ENCODE results near the gene HSPA12A.

The HSPA12A gene

DNA sequence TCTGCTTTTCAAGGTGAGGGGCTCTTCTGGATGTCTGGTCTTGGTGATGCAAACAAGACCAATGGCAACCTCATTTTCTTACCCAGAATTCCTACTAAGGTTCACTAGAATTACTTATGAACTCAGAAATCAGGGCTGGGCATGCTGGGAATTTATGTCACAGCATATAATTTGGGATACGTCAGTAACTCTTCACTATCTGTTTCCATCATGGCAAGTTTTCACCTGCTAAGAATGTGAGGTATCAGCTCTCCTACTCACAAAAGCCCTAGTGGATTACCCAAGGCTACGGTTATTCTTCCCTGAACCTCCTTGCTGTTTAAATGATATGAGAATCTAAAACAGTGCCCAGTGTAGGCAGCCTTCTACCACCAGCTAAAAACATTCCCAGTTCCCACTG, 68.5 kb downstream of the HSPA12A start:
- DNase-seq (ENCODE audit: low spot score in 2 of 2) (no peak), ATAC-seq (ENCODE audit: low read depth) (no peak)
- H3K9me3 Mint-ChIP-seq, result no peaks in the 10 kb centered on the region
- H3K27me3 Mint-ChIP-seq, result peaks cover 1% of the 10 kb centered on the region
- H3K27ac Mint-ChIP-seq, result no peak overlapping the region
- no peak overlapping the region for H3K4me3 Mint-ChIP-seq
- no peaks in the 10 kb centered on the region for H3K36me3 Mint-ChIP-seq
- no peaks in the 10 kb centered on the region for H3K4me1 Mint-ChIP-seq

DNA sequence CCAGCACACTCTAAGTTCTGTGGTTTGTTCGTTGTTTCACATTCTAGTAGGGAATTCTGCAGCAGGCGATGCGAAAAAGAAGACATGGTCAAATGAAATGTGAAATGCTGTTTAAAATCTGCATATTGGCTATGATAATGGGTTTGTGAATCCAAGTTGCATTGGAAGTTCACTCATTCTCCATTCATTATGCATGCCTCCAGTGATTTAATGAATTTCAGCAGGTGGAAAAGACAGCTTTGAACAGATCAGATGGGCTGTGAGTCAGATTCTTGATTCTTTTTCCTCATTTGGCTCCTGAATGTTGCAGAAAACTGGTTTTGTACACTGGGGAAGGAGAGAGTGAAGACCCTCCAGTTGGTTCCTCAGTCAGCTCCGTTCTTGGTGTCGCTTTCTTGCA, 69.5 kb downstream of the HSPA12A start:
- Mint-ChIP-seq H3K36me3 (no peaks in the 10 kb centered on the region), H3K4me3 (no peak overlapping the region), H3K27ac (no peak overlapping the region), H3K27me3 (peaks cover 1% of the 10 kb centered on the region), H3K9me3 (no peaks in the 10 kb centered on the region), H3K4me1 (no peaks in the 10 kb centered on the region)
- ATAC-seq (ENCODE audit: low read depth) (no peak), DNase-seq (ENCODE audit: low spot score in 2 of 2) (no peak)

DNA sequence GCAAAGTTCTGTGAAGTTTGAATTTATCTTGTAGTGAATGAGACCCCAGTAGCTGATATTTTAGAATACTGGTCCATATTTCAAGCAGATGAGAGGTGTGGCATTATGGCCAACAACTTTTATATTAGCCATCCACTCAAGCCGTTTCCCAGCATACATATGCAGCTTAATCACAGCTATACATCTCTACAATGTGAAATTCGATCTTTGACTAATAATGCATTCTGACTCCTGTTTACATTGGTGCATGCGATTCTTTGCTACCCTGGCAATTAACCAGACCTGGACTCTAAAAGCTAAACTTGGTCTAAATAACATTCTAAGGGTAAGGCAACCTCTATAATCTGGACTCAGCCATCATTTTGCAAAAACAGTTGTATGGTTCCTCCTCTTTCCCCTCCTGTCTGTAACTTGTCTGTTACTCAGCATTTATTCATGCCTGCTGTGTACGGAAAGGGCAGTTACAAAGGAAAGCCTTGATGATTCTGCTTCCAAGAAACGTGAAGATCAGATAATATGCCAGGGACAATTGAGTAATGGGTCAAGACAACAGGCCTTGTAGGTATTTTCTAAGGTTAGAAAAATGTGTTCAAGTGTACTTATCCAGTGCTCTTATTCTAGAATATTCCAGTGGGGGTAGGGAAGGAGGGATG, 71.0 kb downstream of the HSPA12A start:
- Mint-ChIP-seq H3K36me3 (no peaks in the 10 kb centered on the region), H3K4me1 (no peaks in the 10 kb centered on the region), H3K4me3 (no peak overlapping the region), H3K9me3 (no peaks in the 10 kb centered on the region), H3K27ac (no peak overlapping the region), H3K27me3 (peaks cover 1% of the 10 kb centered on the region)
- ATAC-seq (ENCODE audit: low read depth) (no peak), DNase-seq (ENCODE audit: low spot score in 2 of 2) (no peak)

DNA sequence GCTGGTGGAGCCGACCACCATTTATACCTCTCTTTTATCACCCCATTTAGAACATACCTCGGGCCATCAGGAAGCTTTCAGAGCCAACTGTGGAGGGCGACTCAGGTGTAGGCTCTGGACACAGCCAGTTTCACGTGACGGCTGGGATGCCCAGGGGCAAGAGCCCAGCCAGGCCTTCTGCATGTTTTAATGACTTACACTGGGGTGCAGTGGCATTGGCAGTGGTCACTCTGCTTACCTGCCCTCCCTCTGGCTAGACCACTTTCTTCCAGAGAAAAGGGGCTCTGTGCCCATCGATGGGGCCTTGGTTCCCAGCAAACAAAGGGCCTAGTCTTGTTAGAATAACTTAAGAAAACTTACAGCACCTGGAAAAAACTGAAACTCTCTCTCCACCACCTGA, 71.7 kb downstream of the HSPA12A start:
- H3K4me1 Mint-ChIP-seq, result no peaks in the 10 kb centered on the region
- DNase-seq (ENCODE audit: low spot score in 2 of 2) (no peak), ATAC-seq (ENCODE audit: low read depth) (no peak)
- no peaks in the 10 kb centered on the region for H3K9me3 Mint-ChIP-seq
- no peak overlapping the region for H3K4me3 Mint-ChIP-seq
- no peaks in the 10 kb centered on the region for H3K36me3 Mint-ChIP-seq
- H3K27ac Mint-ChIP-seq, result no peak overlapping the region
- peaks cover 1% of the 10 kb centered on the region for H3K27me3 Mint-ChIP-seq

DNA sequence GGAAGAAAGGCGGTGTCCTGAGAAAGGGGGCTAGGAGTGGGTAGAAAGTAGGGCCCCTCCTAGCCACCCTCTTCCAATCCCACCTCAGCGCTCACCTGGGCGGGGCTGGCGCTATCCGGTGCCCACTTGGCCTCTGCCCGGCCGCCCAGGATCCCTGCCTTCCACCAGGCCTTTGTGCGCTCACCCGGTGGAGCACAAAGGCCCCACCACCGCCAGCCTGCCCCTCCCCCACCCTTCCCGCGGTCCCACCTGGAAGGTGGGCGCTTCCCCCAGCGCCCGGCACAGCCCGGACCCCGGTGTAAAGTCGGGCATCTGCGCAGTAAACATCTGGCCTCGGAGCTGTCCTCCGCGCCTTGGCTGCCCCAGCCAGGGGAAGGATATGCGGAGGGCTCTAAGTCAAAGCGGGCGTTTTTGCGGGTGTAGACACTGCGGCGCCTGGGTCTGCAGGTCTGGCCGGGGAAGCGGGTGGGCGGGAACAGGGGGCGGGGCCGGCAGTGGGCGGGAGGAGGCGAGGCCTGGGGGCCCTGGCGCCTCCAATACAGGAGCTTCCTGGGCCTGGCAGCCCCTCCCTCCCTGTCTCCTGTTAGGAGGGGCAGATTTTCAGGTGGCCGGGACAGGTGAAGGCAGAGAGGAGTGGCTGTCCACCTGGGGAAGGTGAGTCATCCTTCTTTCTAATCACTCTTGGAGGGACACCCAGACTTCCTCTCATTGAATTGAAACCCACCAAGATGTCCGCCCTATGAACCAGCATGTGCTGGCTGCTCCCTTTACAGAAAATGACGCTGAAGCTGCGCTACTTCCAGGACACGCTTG, 72.3 kb downstream of the HSPA12A start:
- no peaks in the 10 kb centered on the region for H3K4me1 Mint-ChIP-seq
- DNase-seq (ENCODE audit: low spot score in 2 of 2), result no peak
- ATAC-seq (ENCODE audit: low read depth), result no peak
- H3K27ac Mint-ChIP-seq, result no peak overlapping the region
- no peaks in the 10 kb centered on the region for H3K9me3 Mint-ChIP-seq
- no peak overlapping the region for H3K4me3 Mint-ChIP-seq
- H3K27me3 Mint-ChIP-seq, result peaks cover 1% of the 10 kb centered on the region
- no peaks in the 10 kb centered on the region for H3K36me3 Mint-ChIP-seq

DNA sequence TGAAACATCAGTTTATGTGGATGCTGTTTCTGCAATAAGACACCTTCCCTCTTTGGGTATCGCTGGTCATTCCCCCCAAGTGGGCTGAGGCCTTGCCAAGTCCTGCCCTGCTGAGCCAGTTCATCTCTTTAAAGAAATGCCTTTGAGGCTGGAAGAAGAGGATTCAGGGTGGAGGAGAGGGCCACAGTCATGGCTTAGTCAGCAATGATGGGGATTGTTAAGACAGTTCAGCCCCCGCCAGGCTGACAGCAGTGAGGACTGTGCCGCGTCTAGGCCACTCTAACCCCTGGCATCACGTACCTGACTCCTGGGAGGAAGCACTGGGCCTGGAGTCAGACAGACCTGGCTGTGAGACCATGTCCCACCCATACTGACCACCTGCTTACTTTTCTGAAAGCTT, 73.3 kb downstream of the HSPA12A start:
- no peaks in the 10 kb centered on the region for H3K36me3 Mint-ChIP-seq
- DNase-seq (ENCODE audit: low spot score in 2 of 2), result no peak
- no peaks in the 10 kb centered on the region for H3K9me3 Mint-ChIP-seq
- no peak overlapping the region for H3K4me3 Mint-ChIP-seq
- H3K27me3 Mint-ChIP-seq, result peaks cover 1% of the 10 kb centered on the region
- no peak overlapping the region for H3K27ac Mint-ChIP-seq
- no peaks in the 10 kb centered on the region for H3K4me1 Mint-ChIP-seq
- no peak for ATAC-seq (ENCODE audit: low read depth)

DNA sequence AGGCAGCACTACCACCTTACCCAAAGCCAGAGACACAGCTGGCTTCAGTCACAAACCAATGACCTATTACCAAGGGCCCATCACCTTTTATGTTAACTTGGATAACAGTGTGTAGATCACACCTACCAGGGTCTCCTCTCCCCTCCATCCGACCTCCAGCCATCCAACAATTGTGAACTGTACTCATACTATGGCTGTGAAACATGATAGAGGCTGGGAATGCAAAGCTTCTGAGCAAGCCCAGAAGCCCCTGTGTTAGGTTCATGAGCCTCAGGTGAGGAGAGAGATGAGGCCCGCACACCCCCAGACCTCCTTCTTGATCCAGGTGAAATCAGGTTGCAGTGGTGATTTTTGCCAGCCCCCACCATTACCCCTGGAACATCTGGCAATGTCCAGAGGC, 73.9 kb downstream of the HSPA12A start:
- no peaks in the 10 kb centered on the region for H3K9me3 Mint-ChIP-seq
- ATAC-seq (ENCODE audit: low read depth) (no peak), DNase-seq (ENCODE audit: low spot score in 2 of 2) (no peak)
- no peaks in the 10 kb centered on the region for H3K4me1 Mint-ChIP-seq
- H3K4me3 Mint-ChIP-seq, result no peak overlapping the region
- H3K27me3 Mint-ChIP-seq, result peaks cover 3% of the 10 kb centered on the region
- no peak overlapping the region for H3K27ac Mint-ChIP-seq
- H3K36me3 Mint-ChIP-seq, result no peaks in the 10 kb centered on the region

DNA sequence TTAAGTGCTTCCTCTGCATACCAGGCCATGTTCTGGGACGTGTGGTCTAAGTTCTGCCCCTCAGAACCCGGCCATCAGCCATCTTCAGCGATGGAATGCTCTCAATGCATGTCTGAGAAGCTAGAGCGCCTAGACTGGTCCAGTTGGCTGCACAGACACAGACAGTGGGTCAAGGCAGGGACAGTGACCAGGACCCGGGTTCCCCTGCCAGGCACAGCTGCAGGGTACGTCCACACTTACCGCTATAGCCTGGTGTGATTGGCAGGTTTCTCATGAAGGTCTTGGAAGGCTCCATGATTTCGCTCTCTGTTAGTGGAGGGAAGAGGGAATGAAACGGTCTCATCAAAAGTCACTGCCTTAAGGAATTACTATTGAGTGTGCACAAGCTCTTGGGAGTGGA, 74.3 kb downstream of the HSPA12A start:
- ATAC-seq (ENCODE audit: low read depth), result no peak
- no peak overlapping the region for H3K4me3 Mint-ChIP-seq
- DNase-seq (ENCODE audit: low spot score in 2 of 2), result no peak
- H3K36me3 Mint-ChIP-seq, result no peaks in the 10 kb centered on the region
- peaks cover 3% of the 10 kb centered on the region for H3K27me3 Mint-ChIP-seq
- H3K9me3 Mint-ChIP-seq, result no peaks in the 10 kb centered on the region
- no peak overlapping the region for H3K27ac Mint-ChIP-seq
- no peaks in the 10 kb centered on the region for H3K4me1 Mint-ChIP-seq

DNA sequence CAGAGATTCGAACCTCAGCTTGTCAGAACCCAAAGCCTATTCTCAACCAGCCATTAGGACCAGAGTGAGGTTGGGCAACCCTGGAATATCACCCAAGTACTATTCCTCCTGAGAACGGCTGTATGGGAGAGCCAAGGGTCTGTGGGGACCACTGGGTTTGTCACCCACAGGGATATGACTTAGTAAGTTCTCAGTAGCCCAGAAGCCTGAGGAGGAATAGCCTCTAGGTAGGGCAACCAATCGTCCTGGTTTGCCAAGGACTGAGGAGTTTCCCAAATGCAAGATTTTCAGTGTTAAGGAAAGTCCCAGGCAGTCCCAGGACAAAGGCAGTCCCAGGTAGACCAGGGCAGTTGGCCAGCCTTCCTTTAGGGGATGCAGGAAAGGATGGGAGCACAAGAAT, 74.9 kb downstream of the HSPA12A start:
- Mint-ChIP-seq H3K27ac (no peak overlapping the region), H3K4me3 (no peak overlapping the region), H3K27me3 (peaks cover 3% of the 10 kb centered on the region), H3K9me3 (no peaks in the 10 kb centered on the region), H3K36me3 (no peaks in the 10 kb centered on the region), H3K4me1 (no peaks in the 10 kb centered on the region)
- DNase-seq (ENCODE audit: low spot score in 2 of 2), result no peak
- ATAC-seq (ENCODE audit: low read depth), result no peak

DNA sequence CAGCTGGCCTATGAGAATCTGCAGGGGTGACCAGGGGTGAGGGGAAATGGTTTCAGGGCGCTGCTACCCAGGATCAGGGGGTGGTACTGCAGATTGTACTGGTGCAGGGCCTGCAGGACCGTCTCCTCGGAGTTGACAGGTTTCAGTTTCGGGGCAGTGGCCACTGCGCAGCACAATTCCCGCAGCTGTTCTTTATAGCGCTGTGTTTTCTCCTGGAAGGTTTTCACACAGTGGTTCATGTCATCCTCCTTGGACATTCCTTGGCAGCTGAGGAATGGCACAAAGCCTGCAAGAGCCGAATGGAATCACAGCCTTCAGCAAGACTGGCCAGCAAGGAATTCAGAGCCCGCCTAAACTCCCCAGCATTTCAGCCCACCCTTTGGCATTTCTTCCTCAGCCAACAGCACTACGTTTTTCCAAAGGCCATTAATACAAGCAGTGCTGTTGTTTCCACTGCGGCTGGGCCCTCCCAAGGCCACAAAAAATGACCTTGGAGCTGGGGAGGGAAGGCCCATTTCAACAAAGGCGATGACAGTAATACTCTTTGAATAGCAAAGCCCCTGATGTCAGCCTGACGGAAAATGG, 76.7 kb downstream of the HSPA12A start:
- DNase-seq (ENCODE audit: low spot score in 2 of 2), result no peak
- Mint-ChIP-seq H3K36me3 (no peaks in the 10 kb centered on the region), H3K27ac (no peak overlapping the region), H3K9me3 (no peaks in the 10 kb centered on the region), H3K4me3 (no peak overlapping the region), H3K27me3 (peaks cover 3% of the 10 kb centered on the region), H3K4me1 (no peaks in the 10 kb centered on the region)
- ATAC-seq (ENCODE audit: low read depth), result no peak

DNA sequence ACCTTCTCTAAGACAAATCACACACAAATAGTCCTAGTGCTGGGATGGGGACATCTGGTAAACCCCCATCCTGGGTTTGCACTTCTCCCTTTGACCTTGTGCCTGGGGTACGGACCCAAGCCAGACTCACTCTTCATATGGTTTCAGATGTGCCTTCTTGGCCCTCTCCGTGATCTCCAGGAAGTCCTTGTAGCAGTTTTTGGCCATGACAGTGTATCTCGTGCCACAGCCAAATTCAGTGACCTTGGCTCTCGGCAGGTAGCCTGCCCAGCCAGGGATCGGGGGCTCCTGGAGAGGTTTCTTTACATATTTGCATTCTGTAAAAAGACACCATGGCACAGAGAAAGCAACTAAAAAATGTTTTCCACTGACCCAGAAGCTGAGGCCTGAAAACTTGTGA, 77.7 kb downstream of the HSPA12A start:
- Mint-ChIP-seq H3K4me3 (no peak overlapping the region), H3K27me3 (peaks cover 3% of the 10 kb centered on the region), H3K9me3 (no peaks in the 10 kb centered on the region), H3K36me3 (no peaks in the 10 kb centered on the region), H3K4me1 (no peaks in the 10 kb centered on the region), H3K27ac (no peak overlapping the region)
- ATAC-seq (ENCODE audit: low read depth) (no peak), DNase-seq (ENCODE audit: low spot score in 2 of 2) (no peak)

DNA sequence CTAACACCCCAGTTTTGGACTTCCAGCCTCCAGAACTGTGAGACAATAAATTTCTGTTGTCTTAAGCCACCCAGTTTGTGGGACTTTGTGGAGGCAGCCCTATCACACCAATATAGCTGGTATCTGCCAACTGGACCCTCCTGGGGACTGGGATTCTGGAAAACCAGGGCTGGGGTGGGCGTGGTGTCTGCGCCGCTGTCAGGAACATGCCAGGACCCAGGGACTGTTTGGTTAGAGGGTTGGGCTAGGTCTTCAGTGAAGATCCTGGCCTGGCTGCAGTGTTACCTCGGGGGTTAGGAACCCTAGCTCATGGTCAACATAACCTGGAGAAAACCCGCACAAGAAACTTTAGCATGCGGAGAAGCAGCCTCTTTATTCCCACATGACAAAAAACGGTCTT, 79.0 kb downstream of the HSPA12A start:
- H3K9me3 Mint-ChIP-seq, result no peaks in the 10 kb centered on the region
- H3K36me3 Mint-ChIP-seq, result no peaks in the 10 kb centered on the region
- H3K4me1 Mint-ChIP-seq, result no peaks in the 10 kb centered on the region
- H3K4me3 Mint-ChIP-seq, result no peak overlapping the region
- DNase-seq (ENCODE audit: low spot score in 2 of 2) (no peak), ATAC-seq (ENCODE audit: low read depth) (no peak)
- H3K27ac Mint-ChIP-seq, result no peak overlapping the region
- H3K27me3 Mint-ChIP-seq, result peaks cover 1% of the 10 kb centered on the region

DNA sequence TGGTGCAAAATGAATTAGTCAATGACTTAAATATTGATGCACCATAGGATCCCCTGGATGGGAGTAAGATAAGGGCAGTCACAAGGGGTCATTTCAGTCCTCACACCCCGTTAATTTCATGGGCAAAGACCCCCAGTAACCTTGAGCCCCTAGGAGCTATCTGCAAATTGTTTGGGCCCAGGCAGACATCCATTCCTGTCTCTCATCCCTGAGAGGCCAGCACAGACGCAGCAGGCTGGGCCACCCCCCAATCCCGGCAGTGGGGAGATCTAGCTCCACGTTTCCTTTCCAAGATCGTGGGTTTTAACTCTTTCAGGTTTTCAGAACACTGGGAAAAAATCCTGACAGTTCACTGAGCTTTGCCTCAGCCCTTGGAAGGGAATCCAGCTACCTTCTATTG, 81.5 kb downstream of the HSPA12A start:
- Mint-ChIP-seq H3K4me1 (no peaks in the 10 kb centered on the region), H3K4me3 (no peak overlapping the region), H3K36me3 (no peaks in the 10 kb centered on the region), H3K27ac (no peak overlapping the region), H3K27me3 (peaks cover 1% of the 10 kb centered on the region), H3K9me3 (no peaks in the 10 kb centered on the region)
- ATAC-seq (ENCODE audit: low read depth) (no peak), DNase-seq (ENCODE audit: low spot score in 2 of 2) (no peak)

DNA sequence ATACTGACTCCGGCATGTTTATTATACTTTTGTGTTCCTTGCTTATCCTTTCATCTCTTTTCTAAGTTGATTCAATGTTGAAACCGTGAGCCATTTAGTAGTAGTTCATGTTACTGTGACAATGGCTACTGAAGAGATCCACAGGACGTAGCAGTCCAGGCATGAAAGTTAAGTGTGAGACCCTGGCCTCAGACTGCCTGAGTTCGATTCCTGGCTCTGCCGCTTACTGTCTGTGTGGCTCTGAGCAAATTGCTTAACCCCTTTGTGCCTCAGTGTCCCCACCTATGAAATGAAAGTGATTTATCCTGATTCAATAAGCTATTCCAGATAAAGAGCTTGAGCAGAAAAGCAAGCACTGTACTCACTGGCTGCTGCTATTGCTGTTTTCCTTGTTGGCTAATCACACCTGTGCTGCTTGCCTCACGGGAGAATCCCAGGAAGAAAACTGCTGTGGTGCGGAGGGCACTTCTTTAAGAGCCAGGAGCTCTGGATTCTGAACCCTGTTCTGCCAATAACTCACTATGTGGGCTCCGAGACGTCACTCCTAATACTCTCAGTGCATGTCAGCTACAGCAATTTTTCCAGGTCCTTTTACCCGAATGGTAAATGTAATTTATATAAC, 83.2 kb downstream of the HSPA12A start:
- Mint-ChIP-seq H3K36me3 (no peaks in the 10 kb centered on the region), H3K27ac (no peak overlapping the region), H3K4me1 (no peaks in the 10 kb centered on the region), H3K4me3 (no peak overlapping the region), H3K9me3 (no peaks in the 10 kb centered on the region), H3K27me3 (peaks cover 1% of the 10 kb centered on the region)
- ATAC-seq (ENCODE audit: low read depth) (no peak), DNase-seq (ENCODE audit: low spot score in 2 of 2) (no peak)

Measured in memory B cell (primary cell).